Gastrocnemius medialis (tissue), 4 donors: ENCODE results near the gene CSH2. TPM values are rescaled to one million over a fixed set of nuclear protein-coding genes. Genes with fewer than 3 reads are reported as not detected.
"Not testable (repeated sequence)": the region's sequence is repeated elsewhere in the genome, so short reads cannot be mapped to it uniquely, and the experiment has no call there.

Source experiments
- ATAC-seq, 2 donors: fragments of 150-250 bp; one replicate each; pipeline ENCODE4 v1.9.1; 2016
- DNase-seq, 2 donors: peaks; one replicate each; pipeline ENCODE4 v3.0.0-alpha.2; 2019
- H3K27ac ChIP-seq, 4 donors: fragments of 200-600 bp; sonication (generic); 1 replicate in 1 of 4; 2 replicates in 3 of 4; pipeline ENCODE4 v1.5.1; 2016 to 2018; ENCODE audit warnings: mild to moderate bottlenecking in 2 of 4, moderate library complexity in 1 of 4
- H3K27me3 ChIP-seq, 3 donors: fragments of 200-600 bp; sonication (generic) in 2 of 3; 1 replicate in 1 of 3; 2 replicates in 2 of 3; pipeline versions ENCODE4 v1.5.1 to v1.6.0; 2016 to 2019; ENCODE audit warnings: mild to moderate bottlenecking in 1 of 3, moderate library complexity in 1 of 3
- H3K36me3 ChIP-seq, 2 donors: fragments of 200-600 bp; sonication (generic) in 1 of 2; one replicate each; pipeline ENCODE4 v1.5.1; 2017 to 2018
- H3K4me1 ChIP-seq, 2 donors: fragments of 200-600 bp; sonication (generic) in 1 of 2; one replicate each; pipeline ENCODE4 v1.5.1; 2016 to 2017; ENCODE audit warnings: mild to moderate bottlenecking in 2 of 2
- H3K4me3 ChIP-seq, 4 donors: fragments of 200-600 bp; sonication (generic) in 3 of 4; 1 replicate in 1 of 4; 2 replicates in 3 of 4; pipeline ENCODE4 v1.5.1; 2016 to 2019; ENCODE audit warnings: mild to moderate bottlenecking in 2 of 4
- H3K9me3 ChIP-seq, 3 donors: fragments of 200-600 bp; sonication (generic) in 2 of 3; 1 replicate in 1 of 3; 2 replicates in 2 of 3; pipeline ENCODE4 v1.5.1; 2016 to 2019
- CTCF ChIP-seq, 5 experiments: fragments of 450-650 bp in 3 of 5; fragments of 200-600 bp in 2 of 5; sonication (generic) in 2 of 5; IDR thresholded peaks in 4 of 5; conservative IDR thresholded peaks in 1 of 5; 1 replicate in 4 of 5; 2 replicates in 1 of 5; pipeline ENCODE4 v1.5.1; 2016 to 2019; ENCODE audit warnings: antibody characterized with exemption in 5 of 5, mild to moderate bottlenecking in 3 of 5, moderate library complexity in 3 of 5
- POLR2A ChIP-seq, 2 donors: fragments of 450-650 bp; IDR thresholded peaks; one replicate each; pipeline ENCODE4 v1.6.1; 2017; ENCODE audit warnings: antibody characterized with exemption in 2 of 2, mild to moderate bottlenecking in 2 of 2, moderate library complexity in 2 of 2
- in situ Hi-C, 4 donors: fragments of 200-750 bp; cut with MboI; loops; one replicate each; pipeline versions ENCODE4 v1.15.0 to v1.8.0; 2017; ENCODE audit warnings: low sequenced_read_pairs in 4 of 4
- intact Hi-C: fragments of 100-400 bp; cut with DNase I; formaldehyde crosslinking; loops from one replicate; pipeline ENCODE4 v1.15.1; 2023; ENCODE audit warnings: low total_unique reads
- total RNA-seq, 4 donors: library from RNA; depleted of rRNA; stranded (reverse); fragments of >200 nt; gene quantifications; one replicate each; pipeline versions ENCODE4 v1.1.0 to v1.2.3, GENCODE V29; 2016

Gene CSH2
- total RNA-seq, 4 donors from 2014 or later: not detected

- Histone ChIP-seq H3K27me3 (no peaks in the 10 kb centered on the region), H3K9me3 (no peaks in the 10 kb centered on the region), H3K27ac (no peak overlapping the region), H3K4me3 (no peak overlapping the region), H3K4me1 (peaks cover 3 to 4% of the 10 kb centered on the region in 2 donors), H3K36me3 (no peaks in the 10 kb centered on the region)
- DNase-seq (no peak), ATAC-seq (no peak)
- TF ChIP-seq POLR2A (IDR thresholded peaks at IDR 0.05) (no peak), CTCF (IDR thresholded peaks at IDR 0.05 in 4 of 5, conservative IDR thresholded peaks at IDR 0.05 in 1 of 5) (no peak)
- intact Hi-C loops: loop anchor here (2.0 to 10.0 kb wide), 3 partner anchors 29 to 357 kb away; partner anchors contain the start of gene ERN1
- in situ Hi-C loops: loop anchor here (10.0 to 25.0 kb wide), 7 partner anchors 107 to 520 kb away; partner anchors contain the start of genes ERN1 (in 2 of the 4), ICAM2 (in 1 of the 4) and MILR1 (in 1 of the 4)
Measured at GRCh38 chr17:63917646-63918045, 44.2 kb upstream of the CSH2 start.

GRCh38 chr17:63917206-63917605 is 43.7 kb upstream of the CSH2 start:
- not testable (repeated sequence) for H3K4me1 ChIP-seq, H3K36me3 ChIP-seq, H3K27me3 ChIP-seq, H3K27ac ChIP-seq, H3K9me3 ChIP-seq, ATAC-seq, DNase-seq, H3K4me3 ChIP-seq
- intact Hi-C loops (loop anchor here (5.0 to 10.0 kb wide), 2 partner anchors 215 to 358 kb away; partner anchors contain the start of gene ERN1), in situ Hi-C loops (loop anchor here (10.0 to 25.0 kb wide), 7 partner anchors 108 to 520 kb away; partner anchors contain the start of genes ERN1 (in 2 of the 4), ICAM2 (in 1 of the 4) and MILR1 (in 1 of the 4))

DNA sequence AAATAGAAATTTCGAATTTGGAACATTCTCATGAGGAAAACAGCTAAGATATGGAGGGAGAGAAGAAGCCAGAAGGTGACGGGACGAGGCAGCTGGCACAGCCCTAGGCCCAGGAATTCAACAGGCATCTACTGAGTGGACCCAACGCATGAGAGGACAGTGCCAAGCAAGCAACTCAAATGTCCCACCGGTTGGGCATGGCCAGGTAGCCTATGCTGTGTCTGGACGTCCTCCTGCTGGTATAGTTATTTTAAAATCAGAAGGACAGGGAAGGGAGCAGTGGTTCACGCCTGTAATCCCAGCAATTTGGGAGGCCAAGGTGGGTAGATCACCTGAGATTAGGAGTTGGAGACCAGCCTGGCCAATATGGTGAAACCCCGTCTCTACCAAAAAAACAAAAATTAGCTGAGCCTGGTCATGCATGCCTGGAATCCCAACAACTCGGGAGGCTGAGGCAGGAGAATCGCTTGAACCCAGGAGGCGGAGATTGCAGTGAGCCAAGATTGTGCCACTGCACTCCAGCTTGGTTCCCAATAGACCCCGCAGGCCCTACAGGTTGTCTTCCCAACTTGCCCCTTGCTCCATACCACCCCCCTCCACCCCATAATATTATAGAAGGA is 43.2 kb upstream of the CSH2 start:
- in situ Hi-C loops: loop anchor here (10.0 to 25.0 kb wide), 7 partner anchors 108 to 521 kb away; partner anchors contain the start of genes ERN1 (in 2 of the 4), ICAM2 (in 1 of the 4) and MILR1 (in 1 of the 4)
- Histone ChIP-seq H3K9me3 (no peaks in the 10 kb centered on the region), H3K27ac (no peak overlapping the region), H3K4me3 (no peak overlapping the region), H3K4me1 (peaks cover 3 to 4% of the 10 kb centered on the region in 2 donors), H3K27me3 (no peaks in the 10 kb centered on the region), H3K36me3 (no peaks in the 10 kb centered on the region)
- TF ChIP-seq POLR2A (IDR thresholded peaks at IDR 0.05): no peak
- no peak for TF ChIP-seq CTCF (IDR thresholded peaks at IDR 0.05 in 4 of 5, conservative IDR thresholded peaks at IDR 0.05 in 1 of 5)
- intact Hi-C loops: loop anchor here (5.0 to 10.0 kb wide), 2 partner anchors 216 to 358 kb away; partner anchors contain the start of gene ERN1
- DNase-seq (no peak), ATAC-seq (no peak)

DNA sequence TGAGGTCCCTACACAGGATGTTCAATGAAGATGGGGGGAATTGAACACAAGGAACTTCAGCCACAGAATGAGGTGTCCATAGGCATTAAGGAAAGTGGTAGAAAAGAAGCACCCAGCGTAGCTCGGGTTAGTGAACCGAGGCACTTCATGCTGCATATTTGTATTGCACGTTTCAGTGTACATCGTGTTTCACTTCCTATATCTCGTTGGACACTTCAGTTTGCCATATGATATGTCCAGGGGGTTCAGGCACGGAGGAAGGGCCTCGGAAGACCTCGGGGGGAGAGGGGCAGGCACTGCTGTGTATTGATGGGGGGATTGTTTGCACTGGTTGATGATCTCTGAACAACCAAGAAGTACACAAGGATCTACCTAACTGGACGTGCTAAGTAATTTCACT is 42.3 kb upstream of the CSH2 start:
- ATAC-seq, H3K9me3 ChIP-seq, DNase-seq, H3K27ac ChIP-seq, H3K36me3 ChIP-seq, H3K27me3 ChIP-seq, H3K4me3 ChIP-seq, H3K4me1 ChIP-seq: not testable (repeated sequence)
- in situ Hi-C loops: loop anchor here (10.0 to 25.0 kb wide), 7 partner anchors 109 to 522 kb away; partner anchors contain the start of genes ERN1 (in 2 of the 4), ICAM2 (in 1 of the 4) and MILR1 (in 1 of the 4)
- intact Hi-C loops: loop anchor here (5.0 to 10.0 kb wide), 2 partner anchors 217 to 359 kb away; partner anchors contain the start of gene ERN1

GRCh38 chr17:63914471-63914870 is 41.0 kb upstream of the CSH2 start:
- in situ Hi-C loops: loop anchor here (5.0 to 25.0 kb wide), 8 partner anchors 108 to 523 kb away; partner anchors contain the start of genes ERN1 (in 2 of the 4), ICAM2 (in 2 of the 4) and MILR1 (in 1 of the 4)
- ATAC-seq: no peak
- DNase-seq: no peak

More at GRCh38 chr17:63914471-63914870, 41.0 kb upstream of the CSH2 start:
- Histone ChIP-seq H3K27me3 (no peaks in the 10 kb centered on the region), H3K27ac (no peak overlapping the region), H3K4me1 (peaks cover 2 to 3% of the 10 kb centered on the region in 2 donors), H3K4me3 (no peak overlapping the region), H3K9me3 (no peaks in the 10 kb centered on the region), H3K36me3 (no peaks in the 10 kb centered on the region)
- intact Hi-C loops: loop anchor here (10.0 kb wide), 1 partner anchor 360 kb away; no protein-coding TSS in a partner anchor
- TF ChIP-seq CTCF (IDR thresholded peaks at IDR 0.05 in 4 of 5, conservative IDR thresholded peaks at IDR 0.05 in 1 of 5) (no peak), POLR2A (IDR thresholded peaks at IDR 0.05) (no peak)
